H1 (cell line): ENCODE results near the gene MUC4. TPM values are rescaled to one million over a fixed set of nuclear protein-coding genes. Genes with fewer than 3 reads are reported as not detected.

Experiments
- BACH1 ChIP-seq: IDR thresholded peaks from 2 replicates; pipeline ENCODE4 v1.6.1; 2012; ENCODE audit warnings: low read length, improper control_type of control experiment
- CHD7 ChIP-seq: fragments of 300-600 bp; sonication (generic); IDR thresholded peaks from 2 replicates; pipeline ENCODE4 v1.7.1; 2012; ENCODE audit warnings: low read length, moderate library complexity, mild to moderate bottlenecking, inconsistent platforms; ENCODE audit not compliant: insufficient replicate concordance
- polyA plus RNA-seq, 7 experiments: library from polyadenylated mRNA; depleted of rRNA in 3 of 7; stranded (reverse) in 5 of 7; unstranded in 2 of 7; fragments of >200 nt in 5 of 7; fragments of 200-250 nt in 2 of 7; gene quantifications; 1 replicate in 5 of 7; 2 replicates in 1 of 7; 4 replicates in 1 of 7; pipeline versions ENCODE4 v1.2.1 to v1.2.3, GENCODE V29; 2011 to 2013; ENCODE audit warnings: missing spikeins in 2 of 7, mixed read lengths in 2 of 7
- total RNA-seq: library from RNA; stranded (reverse); fragmentation: NEBNext Ultra II Directional; extraction: Animal tissue kit (Norgen Biotek cat#: 25700); gene quantifications from 2 replicates; pipeline ENCODE4 v1.2.1, GENCODE V29; 2021

The MUC4 gene
- total and polyA plus RNA-seq, 2 of the 8 experiments (the other 6 are each of a cell fraction or from before 2014, with no cell fraction given), result 0.89 to 2.0 TPM

- TF ChIP-seq CHD7, result no peak
- no peak for TF ChIP-seq BACH1
These were observed 57.6 kb downstream of the MUC4 start (continued) for GRCh38 chr3:195754141-195754540.
